ENCODE data around the gene PNPT1.
A peak's percentile ranks its signal among the peaks of the same experiment; 100 is the strongest.
"Not testable (repeated sequence)": the region's sequence is repeated elsewhere in the genome, so short reads cannot be mapped to it uniquely, and the experiment has no call there.

The PNPT1 gene

DNA sequence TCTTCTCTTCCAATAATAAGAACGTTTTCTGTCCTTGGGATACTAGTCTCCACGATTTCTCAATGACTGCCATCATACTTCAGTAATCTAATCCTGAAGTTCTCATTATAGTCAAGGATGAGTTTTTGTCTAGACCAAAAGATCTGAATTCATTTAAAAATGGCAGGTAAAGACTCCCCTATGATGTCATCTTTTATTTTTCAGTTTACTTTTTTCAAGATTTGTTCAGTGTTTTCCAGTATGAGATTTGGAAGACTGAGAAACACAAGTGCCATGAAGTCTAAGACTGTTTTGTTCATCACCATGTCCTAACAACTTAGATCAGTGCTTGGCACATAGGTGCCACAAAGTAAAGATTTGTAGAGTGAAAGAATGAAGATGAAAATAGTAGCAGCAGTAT lies 40.4 kb downstream of the PNPT1 start:
- DNase-seq, result no peak

DNA sequence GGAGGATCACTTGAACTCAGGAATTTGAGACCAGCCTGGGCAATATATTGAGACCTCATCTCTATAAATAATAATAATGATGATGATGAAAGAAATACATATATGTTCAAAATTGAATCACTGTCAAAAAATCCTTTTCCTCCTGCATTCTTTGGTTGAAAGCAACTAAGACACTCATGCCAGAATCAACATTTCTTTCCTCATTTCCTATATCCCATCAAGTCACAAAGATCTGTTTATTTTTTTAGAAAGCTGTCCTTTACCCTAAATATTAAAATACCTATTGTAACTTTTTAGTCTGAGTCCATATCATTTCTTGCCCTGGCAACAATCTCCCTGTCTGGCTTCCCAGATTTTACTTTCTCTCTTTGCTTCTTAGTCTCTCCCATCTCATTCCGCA lies 44.4 kb downstream of the PNPT1 start:
- no peak for DNase-seq

DNA sequence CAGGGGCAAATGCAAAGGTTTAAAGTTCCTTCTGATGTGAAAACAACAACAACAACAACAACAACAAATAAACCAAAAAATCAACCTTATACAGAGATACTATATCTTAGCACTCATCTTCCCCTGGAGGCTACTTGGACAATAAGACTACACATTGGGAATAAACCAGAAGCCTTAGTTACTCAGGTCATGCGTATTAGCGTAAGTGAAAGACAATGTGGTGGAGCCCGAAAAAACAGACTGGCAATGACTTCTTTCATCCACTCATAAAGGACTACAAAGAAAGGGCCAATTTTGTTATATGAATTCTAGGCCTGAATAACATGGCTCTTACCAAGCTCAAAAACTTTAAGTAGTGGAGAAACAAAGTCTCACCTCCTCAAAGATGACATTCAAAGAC lies 56.8 kb downstream of the PNPT1 start:
- DNase-seq, result no peak

- DNase-seq, result no peak
These were observed 64.7 kb downstream of the PNPT1 start for GRCh38 chr2:55628931-55629330.

DNA sequence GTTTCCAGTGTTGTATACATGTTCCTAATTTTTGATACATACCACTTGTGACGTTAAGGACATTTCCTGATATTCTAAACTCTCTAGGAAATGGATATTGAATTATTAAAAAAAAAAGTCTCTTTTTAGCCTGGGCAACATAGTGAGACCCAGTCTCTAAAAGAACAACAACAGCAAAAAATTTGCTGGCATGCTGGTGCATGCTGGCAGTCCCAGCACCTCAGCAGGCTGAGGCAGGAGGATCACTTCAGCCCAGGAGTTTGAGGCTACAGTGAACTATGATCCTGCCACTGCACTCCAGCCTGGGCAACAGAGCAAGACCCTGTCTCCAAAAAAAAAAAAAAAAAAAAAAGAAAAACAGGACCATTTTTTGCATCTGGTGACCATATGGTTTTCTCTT lies 65.7 kb downstream of the PNPT1 start:
- no peak for DNase-seq

DNA sequence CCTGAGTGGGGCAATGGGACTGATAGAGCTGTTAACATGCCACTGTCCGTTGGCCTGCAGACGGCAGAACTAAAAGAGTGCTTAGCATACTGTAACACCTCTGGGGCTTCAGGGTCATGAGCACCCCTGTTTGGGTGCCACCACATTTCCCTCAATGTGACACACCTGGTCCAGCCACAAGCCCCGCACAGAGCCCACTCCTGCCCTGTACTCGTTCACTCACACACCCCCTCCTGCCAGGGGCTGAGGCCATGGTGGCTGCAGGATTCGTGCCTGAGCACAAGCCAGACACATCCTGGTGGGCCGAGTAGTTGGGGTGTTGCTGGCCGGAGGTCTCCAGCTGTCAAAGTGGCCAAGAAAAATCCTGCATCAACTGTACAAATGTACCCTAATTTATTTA lies 71.8 kb downstream of the PNPT1 start:
- no peak for DNase-seq

- no peak for DNase-seq
These were observed 73.4 kb downstream of the PNPT1 start for GRCh38 chr2:55620123-55620779.

DNA sequence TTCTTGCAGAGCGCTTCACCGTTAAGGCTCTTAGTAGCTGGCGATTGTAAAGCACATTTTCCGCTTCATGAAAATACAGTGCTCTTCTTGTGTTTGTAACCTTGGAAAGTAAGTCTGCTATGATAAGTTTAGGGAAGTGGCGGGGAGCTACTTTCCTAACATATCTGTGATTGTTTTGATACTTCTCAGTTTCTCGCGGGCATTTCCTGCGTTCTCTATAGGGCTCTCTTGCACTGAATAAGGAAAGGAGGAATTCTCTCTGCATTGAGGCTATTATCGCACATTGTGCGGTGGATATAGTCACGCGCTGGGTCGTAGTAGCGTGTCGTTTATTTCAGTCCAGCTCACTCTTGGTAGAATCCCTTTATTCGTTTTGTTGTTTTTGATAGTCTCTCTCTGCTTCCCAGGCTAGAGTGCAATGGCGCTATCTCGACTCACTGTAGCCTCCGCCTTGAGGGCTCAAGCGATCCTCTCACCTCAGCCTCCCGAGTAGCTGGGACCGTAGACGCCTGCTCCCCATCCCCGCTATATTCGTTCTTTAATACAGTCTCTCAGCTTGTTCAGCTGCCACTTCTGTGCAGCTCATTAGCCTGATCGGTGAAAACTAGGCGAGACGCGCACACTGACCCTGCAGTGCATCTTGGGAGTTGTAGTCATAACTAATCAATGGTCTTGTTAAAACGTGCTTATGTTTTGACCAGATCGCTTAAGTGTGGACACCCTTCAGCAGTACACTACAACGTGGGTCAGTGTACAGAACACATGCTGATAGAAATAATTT lies 75.2 kb downstream of the PNPT1 start:
- peak; percentile 11 for DNase-seq

- DNase-seq, result no peak
These were observed 75.7 kb downstream of the PNPT1 start for GRCh38 chr2:55618025-55618274.

DNA sequence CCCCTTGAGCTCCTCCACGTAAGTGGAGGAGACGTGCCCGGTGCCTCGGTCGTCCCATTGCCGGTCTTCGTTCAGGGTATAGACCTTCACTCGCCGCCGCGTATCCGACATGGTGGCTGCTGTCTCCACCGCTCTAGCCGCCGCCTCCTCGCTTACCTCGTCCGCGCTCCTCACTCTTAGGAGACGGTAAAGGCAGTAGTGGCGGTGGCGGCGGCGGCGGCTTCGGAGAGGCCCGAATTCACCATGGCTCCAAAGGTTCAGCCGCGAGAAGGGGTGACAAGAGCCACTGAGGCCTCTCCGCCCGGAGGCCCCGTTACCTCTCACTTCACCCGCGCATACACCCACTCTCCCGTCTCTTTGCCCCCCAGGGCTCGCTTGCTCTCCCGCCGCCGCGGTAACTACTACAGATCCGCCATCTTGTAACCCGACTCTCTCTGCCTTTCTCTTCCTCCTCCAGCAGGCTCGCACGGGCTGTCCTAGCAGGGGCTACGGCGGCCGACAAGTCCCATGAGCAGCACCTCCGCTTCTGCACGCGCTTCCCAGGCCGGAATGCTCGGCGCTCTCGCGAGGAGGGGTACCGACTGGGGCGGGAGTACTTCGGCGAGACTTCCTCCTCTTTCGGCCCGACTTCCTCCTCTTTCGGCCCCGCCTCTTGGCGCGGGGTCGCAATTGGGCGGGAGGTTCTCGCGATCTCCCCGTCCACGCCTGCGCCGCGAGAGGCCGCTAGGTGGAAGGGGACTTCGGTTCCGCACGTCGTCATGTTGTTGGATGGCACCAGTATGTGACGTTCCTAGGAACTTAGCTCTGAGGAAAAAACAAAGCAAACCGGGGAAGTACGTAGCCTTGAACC lies 76.2 kb downstream of the PNPT1 start, which contains the start of gene PPP4R3B:
PPP4R3B (minus strand) TSS at position 448 of the 850 bp plus-strand sequence; CDS start at position 111, 337 bp downstream.
- DNase-seq, result peak; percentile 96

DNA sequence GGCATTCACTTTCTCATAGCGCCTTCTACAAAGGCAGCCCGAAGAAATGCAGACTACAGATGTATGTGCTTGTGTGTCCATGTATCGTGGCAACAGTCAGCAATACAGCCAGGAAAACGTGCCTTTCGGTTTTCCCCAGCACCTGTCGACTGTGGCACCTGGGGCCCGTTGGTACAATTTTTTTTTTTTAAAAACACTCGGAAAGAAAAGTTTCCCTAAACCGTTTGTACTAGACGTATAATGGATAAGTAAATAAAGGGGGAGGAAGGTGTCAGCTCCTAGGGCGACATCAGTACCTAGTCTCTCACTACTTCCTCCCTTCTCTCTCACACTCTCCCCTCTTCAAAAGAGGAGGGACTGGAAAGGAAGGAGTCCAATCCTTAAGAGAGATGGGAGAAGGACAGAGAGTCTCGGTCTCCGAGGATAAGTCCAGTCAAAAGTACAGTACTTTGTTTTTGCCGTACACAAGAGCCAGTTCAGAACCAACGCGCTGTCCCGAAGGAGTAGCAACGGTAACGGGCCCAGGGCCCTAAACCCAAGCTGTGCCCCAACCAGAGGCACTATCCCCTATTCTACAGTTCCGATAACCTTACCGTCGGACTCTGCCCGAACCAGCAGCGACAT lies 77.0 kb downstream of the PNPT1 start:
- no peak for DNase-seq

- no peak for DNase-seq
These were observed 81.6 kb downstream of the PNPT1 start for GRCh38 chr2:55611997-55612396.

- DNase-seq, result no peak
These were observed 82.5 kb downstream of the PNPT1 start for GRCh38 chr2:55610954-55611743.

DNA sequence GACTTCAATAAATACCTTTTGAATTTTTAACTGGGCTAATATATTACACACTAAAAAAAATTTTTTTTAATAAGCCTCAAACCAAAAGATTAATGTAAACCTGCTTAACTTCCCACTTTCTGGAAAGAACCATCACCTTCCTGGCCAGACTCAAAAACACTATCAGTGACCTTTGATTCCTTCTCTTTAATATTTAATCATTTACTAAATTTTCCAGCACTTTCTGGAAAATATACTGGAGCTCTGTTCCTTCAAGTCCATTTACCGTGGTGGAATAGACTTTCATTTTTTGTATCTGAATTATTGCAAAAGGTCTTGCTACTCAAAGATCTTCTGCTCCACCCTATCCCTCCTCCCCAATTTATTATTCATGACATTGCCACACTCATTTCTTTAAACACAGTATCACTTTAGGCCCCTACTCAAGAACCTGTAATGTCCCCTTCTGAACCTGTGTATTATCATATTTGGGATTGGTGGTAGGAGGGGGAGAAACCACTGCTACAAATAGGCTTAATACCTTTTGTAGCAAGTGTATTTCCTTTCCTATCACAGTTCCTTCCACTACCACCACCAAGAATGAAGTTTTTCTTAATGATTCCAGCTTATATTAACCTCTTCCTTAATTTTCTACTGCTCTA lies 83.6 kb downstream of the PNPT1 start:
- DNase-seq, result no peak

DNA sequence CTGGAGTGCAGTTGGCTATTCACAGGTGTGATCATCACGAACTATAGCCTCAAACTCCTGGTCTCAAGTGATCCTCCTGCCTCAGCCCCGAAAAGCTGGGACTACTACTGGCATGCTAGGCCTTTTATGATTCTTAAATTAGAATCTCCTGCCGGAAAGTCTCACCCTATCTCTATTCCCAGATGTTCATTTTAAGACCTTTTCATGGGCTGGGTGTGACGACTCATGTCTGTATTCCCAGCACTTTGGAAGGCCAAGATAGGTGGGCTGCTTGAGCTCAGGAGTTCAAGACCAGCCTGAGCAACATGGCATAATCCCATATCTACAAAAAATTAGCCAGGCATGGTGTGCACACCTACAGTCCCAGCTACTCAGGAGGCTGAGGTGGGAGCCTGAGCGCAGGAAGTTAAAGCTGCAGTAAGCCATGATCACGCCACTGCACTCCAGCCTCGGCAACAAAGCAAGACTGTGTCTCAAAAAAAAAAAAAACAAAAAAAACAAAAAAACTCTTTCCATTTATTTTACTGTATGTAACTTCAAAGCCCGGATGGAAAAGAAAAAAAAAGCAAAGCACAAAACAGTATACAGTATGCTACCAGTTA lies 84.3 kb downstream of the PNPT1 start:
- no peak for DNase-seq

- no peak for DNase-seq
These were observed 85.9 kb downstream of the PNPT1 start for GRCh38 chr2:55607717-55608116.

DNA sequence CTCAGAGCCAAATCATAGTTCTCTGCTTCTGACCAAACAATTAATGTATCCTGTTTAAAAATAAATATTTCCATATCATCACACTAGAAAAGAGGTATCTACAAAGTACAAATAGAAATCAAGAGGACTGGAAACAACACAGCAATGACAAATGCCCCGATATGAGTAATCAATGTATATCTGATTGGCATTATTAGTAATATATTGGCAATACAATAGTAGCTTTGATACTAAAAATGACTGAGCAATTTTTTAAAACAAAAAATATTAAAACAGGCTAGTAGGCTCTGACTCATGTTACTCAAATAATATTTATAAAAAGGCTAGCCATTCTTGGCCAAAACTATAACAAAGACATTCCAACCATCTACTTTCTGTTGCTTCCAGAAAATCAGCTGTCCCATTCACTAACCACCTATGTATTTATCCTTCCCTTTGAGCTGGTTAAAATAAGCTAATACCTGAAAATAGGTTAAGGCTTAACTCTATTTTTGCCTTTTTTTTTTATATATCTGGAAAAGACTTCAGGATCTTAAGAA lies 89.5 kb downstream of the PNPT1 start:
- no peak for DNase-seq

DNA sequence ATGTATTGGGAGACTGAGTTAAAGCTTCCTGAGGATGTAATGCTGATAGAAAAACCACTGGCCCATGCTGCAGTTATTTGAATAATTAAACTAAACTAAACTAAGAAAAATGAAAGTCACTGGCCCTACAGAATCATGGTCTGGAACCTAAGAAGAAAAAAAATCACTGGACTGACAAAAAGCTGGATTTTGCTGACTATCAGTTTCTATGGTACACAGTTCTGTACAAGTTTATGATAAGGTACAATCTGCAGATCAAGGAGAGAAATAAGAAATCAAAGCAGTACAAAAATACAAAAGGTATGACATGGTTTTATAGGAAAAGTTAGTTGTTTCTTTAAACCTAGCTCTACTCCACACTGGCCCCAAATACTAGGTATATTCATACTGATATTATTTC lies 91.8 kb downstream of the PNPT1 start:
- DNase-seq, result no peak

GRCh38 chr2:55598056-55598795 lies 95.4 kb downstream of the PNPT1 start:
- no peak for DNase-seq

- DNase-seq, result not testable (repeated sequence)
These were observed 96.8 kb downstream of the PNPT1 start for GRCh38 chr2:55596795-55597194.

GRCh38 chr2:55595536-55595935 lies 98.1 kb downstream of the PNPT1 start:
- DNase-seq, result no peak
